HAP-1 (cell line): ENCODE data around the gene ANKRD11.

Source experiments
- DNase-seq, 2 experiments: peaks; one replicate each; pipeline ENCODE4 v3.0.0-alpha.2; 2016 to 2020; ENCODE audit warnings: low spot score in 2 of 2
- H3K27me3 ChIP-seq: fragments of 250-450 bp; sonication (Bioruptor Pico); 2 replicates; pipeline ENCODE4 v1.5.1; 2020; ENCODE audit warnings: low read depth, mild to moderate bottlenecking, moderate library complexity
- H3K36me3 ChIP-seq: fragments of 250-450 bp; sonication (Bioruptor Pico); replicated peaks from 2 replicates; pipeline ENCODE4 v1.5.1; 2020; ENCODE audit warnings: mild to moderate bottlenecking
- H3K4me1 ChIP-seq: fragments of 250-450 bp; sonication (Bioruptor Pico); 2 replicates; pipeline ENCODE4 v1.5.1; 2020; ENCODE audit warnings: mild to moderate bottlenecking
- H3K4me3 ChIP-seq: fragments of 250-450 bp; sonication (Bioruptor Pico); 2 replicates; pipeline ENCODE4 v1.5.1; 2020; ENCODE audit warnings: mild to moderate bottlenecking, moderate library complexity
- H3K9me3 ChIP-seq: fragments of 250-450 bp; sonication (Bioruptor Pico); 2 replicates; pipeline ENCODE4 v1.5.1; 2020; ENCODE audit warnings: mild to moderate bottlenecking, moderate library complexity
- in situ Hi-C: fragments of 300-500 bp; cut with MboI; formaldehyde crosslinking; loops from 3 replicates; pipeline ENCODE4 v1.14.3; 2020; ENCODE audit warnings: low sequenced_read_pairs, inconsistent platforms, mixed read lengths

Gene ANKRD11

DNA sequence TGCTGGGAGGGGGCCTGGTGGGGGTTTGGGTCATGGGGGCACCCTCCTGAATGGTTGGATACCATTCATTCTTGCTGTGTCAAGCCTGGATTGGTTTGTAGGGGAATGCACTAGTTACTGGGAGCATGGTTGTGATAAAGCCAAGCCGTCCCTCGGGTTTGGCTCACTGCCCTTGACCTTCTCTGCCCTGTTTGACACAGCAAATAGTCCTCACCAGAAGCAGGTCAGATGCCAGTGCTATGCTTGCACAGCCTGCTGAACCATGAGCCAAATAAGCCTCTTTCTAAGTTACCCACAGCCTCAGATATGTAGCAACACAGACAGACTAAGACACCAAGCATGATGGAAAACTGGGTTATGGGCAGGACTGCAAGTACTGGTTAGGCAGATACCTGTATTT, 258.3 kb downstream of the ANKRD11 start:
- Histone ChIP-seq H3K36me3 (peaks cover 18% of the 10 kb centered on the region), H3K27me3 (no peaks in the 10 kb centered on the region), H3K9me3 (peaks cover 10% of the 10 kb centered on the region), H3K4me1 (no peaks in the 10 kb centered on the region), H3K4me3 (no peak overlapping the region)
- in situ Hi-C loops: no loop called here
- no peak for DNase-seq

DNA sequence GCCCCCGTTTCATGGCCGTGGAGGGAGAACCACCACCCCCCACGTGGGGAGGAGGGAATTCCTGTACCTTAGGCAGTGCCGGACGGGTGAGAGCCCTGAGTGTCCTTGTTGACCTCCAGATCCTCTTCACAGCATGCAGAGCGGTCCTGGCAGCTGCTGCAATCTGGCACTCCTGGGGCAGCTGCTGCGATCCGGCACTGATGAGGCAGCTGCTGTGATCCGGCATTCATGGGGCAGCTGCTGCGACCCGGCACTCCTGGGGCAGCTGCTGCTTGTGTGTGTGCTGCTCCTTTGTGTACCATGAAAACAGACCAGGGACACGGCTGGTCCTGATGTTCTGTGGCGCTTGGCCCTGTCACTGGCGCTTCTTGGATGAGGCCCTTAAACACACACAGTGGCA, 260.1 kb downstream of the ANKRD11 start:
- DNase-seq: no peak
- in situ Hi-C loops: no loop called here
- Histone ChIP-seq H3K9me3 (peaks cover 17% of the 10 kb centered on the region), H3K4me3 (no peak overlapping the region), H3K4me1 (no peaks in the 10 kb centered on the region), H3K27me3 (no peaks in the 10 kb centered on the region), H3K36me3 (peaks cover 34% of the 10 kb centered on the region)

DNA sequence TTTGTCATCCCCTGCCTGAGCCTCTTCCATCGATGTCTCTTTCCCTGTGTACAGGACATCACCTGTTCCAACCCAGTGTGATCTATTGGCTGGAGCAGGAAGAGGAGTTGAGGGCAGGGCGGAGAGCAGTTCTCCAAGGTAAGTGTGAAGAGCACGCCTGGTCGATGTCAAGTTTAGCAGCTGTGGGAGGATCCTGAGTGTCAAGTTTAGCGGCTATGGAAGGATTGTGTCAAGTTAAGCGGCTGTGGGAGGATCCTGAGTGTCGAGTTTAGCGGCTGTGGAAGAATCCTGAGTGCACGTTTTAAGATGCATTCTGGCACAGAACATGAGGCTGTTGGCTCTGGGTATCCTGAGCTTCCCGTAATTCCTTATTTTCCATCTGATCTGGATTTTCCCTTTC, 265.7 kb downstream of the ANKRD11 start:
- Histone ChIP-seq H3K9me3 (peaks cover 17% of the 10 kb centered on the region), H3K4me1 (no peaks in the 10 kb centered on the region), H3K4me3 (no peak overlapping the region), H3K36me3 (peaks cover 41% of the 10 kb centered on the region), H3K27me3 (no peaks in the 10 kb centered on the region)
- in situ Hi-C loops: no loop called here
- no peak for DNase-seq

DNA sequence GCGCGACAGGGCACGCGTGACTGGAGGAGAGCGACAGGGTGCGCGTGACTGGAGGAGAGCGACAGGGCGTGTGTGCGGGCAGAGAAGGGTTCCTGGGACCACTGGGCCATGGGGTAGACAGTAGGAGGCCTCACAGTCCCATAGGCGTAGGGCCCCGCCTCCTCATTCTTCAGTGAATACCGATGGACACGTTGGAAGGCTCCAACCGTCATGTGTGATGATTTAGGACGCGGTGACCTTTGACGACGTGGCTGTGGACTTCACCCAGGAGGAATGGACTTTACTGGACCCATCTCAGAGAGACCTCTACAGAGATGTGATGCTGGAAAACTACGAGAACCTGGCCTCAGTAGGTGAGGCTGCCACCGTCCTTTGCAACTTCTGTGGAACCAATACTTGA, 267.4 kb downstream of the ANKRD11 start:
- DNase-seq: no peak
- Histone ChIP-seq H3K9me3 (peaks cover 15% of the 10 kb centered on the region), H3K4me1 (peaks cover 3% of the 10 kb centered on the region; the same call in 1 of the 2 replicates), H3K36me3 (peaks cover 35% of the 10 kb centered on the region), H3K27me3 (no peaks in the 10 kb centered on the region), H3K4me3 (no peak overlapping the region)
- in situ Hi-C loops: no loop called here

DNA sequence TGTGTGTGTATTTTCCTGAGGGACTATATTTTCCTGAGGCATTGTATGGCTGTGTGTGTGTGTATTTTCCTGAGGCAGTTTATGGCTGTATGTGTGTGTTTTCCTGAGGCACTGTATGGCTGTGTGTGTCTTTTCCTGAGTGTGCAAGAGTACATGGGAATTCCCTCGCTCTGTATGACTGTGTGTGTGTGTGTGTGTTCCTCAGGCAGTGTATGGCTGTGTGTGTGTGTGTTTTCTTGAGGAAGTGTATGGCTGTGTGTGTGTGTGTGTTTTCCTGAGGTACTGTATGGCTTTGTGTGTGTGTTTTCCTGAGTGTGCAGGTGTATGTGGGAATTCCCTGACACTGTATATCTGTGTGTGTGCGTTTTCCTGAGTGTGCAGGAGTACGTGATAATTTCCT, 268.8 kb downstream of the ANKRD11 start:
- in situ Hi-C loops: no loop called here
- Histone ChIP-seq H3K9me3 (peaks cover 2% of the 10 kb centered on the region; the same call in 1 of the 2 replicates), H3K36me3 (peaks cover 21% of the 10 kb centered on the region), H3K4me1 (peaks cover 8% of the 10 kb centered on the region), H3K4me3 (no peak overlapping the region), H3K27me3 (no peaks in the 10 kb centered on the region)
- DNase-seq: no peak

DNA sequence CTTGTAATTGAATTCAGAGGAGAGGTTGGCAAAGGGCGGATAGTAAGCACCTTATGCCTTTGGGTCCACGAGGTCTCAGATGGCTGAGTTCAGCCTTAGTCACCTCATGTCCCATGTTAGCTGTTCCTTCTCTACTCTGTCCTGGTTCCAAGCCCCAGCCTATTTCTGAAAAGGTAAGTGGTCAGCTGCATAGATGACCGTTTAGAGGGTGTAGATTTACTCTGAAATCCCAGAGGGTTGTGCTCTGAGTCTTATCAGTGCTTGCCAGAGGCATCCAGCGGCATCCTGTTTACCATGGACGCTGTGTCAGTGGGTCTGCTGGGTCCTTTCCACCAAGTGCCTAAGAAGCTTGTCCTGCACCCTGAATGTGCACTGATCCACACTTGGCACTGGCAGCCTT, 271.0 kb downstream of the ANKRD11 start:
- Histone ChIP-seq H3K36me3 (peaks cover 9% of the 10 kb centered on the region), H3K27me3 (no peaks in the 10 kb centered on the region), H3K4me3 (no peak overlapping the region), H3K4me1 (peaks cover 11% of the 10 kb centered on the region), H3K9me3 (no peaks in the 10 kb centered on the region)
- in situ Hi-C loops: loop anchor here (10.0 kb wide), 1 partner anchor 405 kb away; the partner anchor contains the start of gene APRT
- DNase-seq: no peak
